Measurements from ENCODE around the gene EHMT1. TPM values are rescaled to one million over a fixed set of nuclear protein-coding genes. Genes with fewer than 3 reads are reported as not detected.
"Not testable (repeated sequence)": the region's sequence is repeated elsewhere in the genome, so short reads cannot be mapped to it uniquely, and the experiment has no call there.

Gene EHMT1
- total RNA-seq, 2 experiments from 2014 or later, result 66.6 to 76.7 TPM

DNA sequence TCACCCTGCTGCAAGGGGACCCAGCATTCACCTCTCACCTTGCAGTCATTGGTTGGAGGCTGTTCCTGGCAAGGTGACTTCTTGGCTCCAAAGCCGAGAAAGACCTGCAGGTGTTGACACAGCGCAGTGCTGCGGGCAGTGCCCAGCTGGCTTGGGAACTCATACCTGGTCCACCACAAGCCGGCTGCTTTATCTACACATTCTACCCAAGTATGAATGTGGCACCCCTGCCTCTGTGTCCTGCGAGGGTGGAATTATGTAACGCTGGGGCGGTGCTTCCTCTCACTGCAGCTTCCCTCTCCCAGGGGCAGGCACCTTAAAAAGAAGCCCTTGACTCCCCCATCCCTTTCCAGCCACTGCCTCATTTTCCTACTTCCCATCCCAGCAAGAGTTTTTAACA is 26.0 kb upstream of the EHMT1 start:
- ChIA-PET CTCF (interaction anchor here (0.7 kb wide), 1 partner anchor 51 kb away, joined by 3 read pairs; no protein-coding TSS in a partner anchor), POLR2A (interaction anchor here (0.6 kb wide), 1 partner anchor 14 kb away, joined by 4 read pairs; no protein-coding TSS in a partner anchor)
- intact Hi-C loops (cut with DNase I, micrococcal nuclease), result no loop called here
- DNase-seq (no peak), ATAC-seq (no peak)
- Mint-ChIP-seq H3K4me3 (no peak overlapping the region), H3K9me3 (ENCODE audit: low read depth) (no peaks in the 10 kb centered on the region), H3K4me1 (peaks cover 15% of the 10 kb centered on the region), H3K36me3 (ENCODE audit: low read depth) (peaks cover 8% of the 10 kb centered on the region), H3K27me3 (no peaks in the 10 kb centered on the region), H3K27ac (no peak overlapping the region)

DNA sequence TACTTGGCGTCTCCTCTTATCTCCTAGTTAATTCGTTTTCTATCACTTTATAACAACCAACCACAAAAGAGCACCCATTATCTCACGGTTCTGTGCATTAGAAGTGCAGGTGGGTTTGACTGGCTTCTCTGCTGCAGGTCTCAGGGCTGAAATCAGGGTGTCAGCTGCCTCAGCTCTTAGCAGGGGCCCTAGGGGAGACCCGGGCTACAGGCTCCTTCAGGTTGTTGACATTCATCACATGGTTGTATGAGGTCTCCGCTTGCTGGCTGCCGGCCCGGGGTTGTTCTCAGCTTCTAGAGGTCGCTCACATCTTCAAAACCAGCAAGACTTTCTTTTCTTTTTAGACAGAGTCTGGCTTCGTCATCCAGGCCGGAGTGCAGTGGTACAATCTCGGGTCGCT is 25.6 kb upstream of the EHMT1 start:
- ChIA-PET POLR2A (no interaction called here), CTCF (interaction anchor here (0.7 kb wide), 2 partner anchors 51 to 803 kb away, joined by 3 read pairs; partner anchors contain the start of gene TMEM141)
- H3K4me3 Mint-ChIP-seq, result no peak overlapping the region
- no peaks in the 10 kb centered on the region for H3K27me3 Mint-ChIP-seq
- DNase-seq (no peak), ATAC-seq (no peak)
- no peak overlapping the region for H3K27ac Mint-ChIP-seq
- peaks cover 11% of the 10 kb centered on the region for H3K4me1 Mint-ChIP-seq
- H3K9me3 Mint-ChIP-seq (ENCODE audit: low read depth), result no peaks in the 10 kb centered on the region
- H3K36me3 Mint-ChIP-seq (ENCODE audit: low read depth), result peaks cover 4% of the 10 kb centered on the region
- intact Hi-C loops (cut with DNase I, micrococcal nuclease), result no loop called here

DNA sequence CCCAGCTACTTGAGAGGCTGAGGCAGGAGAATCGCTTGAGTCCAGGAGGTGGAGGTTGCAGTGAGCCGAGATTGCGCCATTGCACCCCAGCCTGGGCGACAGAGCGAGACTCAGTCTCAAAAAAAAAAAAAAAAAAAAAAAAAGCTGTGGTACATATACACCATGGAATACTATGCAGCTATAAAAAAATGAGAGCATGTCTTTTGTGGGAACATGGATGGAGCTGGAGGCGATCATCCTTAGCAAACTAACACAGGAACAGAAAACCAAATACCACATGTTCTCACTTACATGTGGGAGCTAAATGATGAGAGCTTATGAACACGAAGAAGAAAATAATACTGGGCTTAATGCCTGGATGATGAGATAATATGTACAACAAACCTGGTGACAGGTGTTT is 22.2 kb upstream of the EHMT1 start:
- ATAC-seq; DNase-seq; H3K36me3 Mint-ChIP-seq (ENCODE audit: low read depth); CTCF ChIA-PET; POLR2A ChIA-PET; H3K27me3 Mint-ChIP-seq; H3K27ac Mint-ChIP-seq; H3K4me1 Mint-ChIP-seq; intact Hi-C loops (cut with DNase I, micrococcal nuclease); H3K4me3 Mint-ChIP-seq; H3K9me3 Mint-ChIP-seq (ENCODE audit: low read depth): not testable (repeated sequence)

DNA sequence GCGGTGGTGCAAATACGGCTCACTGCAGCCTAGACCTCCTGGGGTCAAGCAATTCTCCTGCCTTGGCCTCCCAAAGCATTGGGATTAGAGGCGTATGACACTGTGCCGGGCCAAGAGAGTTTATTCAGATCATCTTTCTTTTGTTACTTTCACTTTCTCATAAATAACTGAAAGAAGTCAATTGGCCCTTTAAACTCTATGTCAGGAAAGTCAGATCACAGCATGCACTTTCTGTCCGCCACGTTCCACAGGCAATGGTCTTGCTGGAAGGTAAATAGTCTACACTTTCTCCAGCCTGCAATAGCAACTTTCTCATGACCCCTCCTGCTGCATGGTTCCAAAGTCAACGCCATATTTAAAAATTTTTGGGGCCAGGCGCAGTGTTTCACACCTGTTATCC is 19.9 kb upstream of the EHMT1 start:
- CTCF ChIA-PET, result no interaction called here
- Mint-ChIP-seq H3K36me3 (ENCODE audit: low read depth) (no peaks in the 10 kb centered on the region), H3K4me1 (peaks cover 8% of the 10 kb centered on the region), H3K9me3 (ENCODE audit: low read depth) (no peaks in the 10 kb centered on the region), H3K27ac (no peak overlapping the region), H3K4me3 (no peak overlapping the region), H3K27me3 (no peaks in the 10 kb centered on the region)
- ATAC-seq (no peak), DNase-seq (no peak)
- POLR2A ChIA-PET, result no interaction called here
- intact Hi-C loops (cut with DNase I, micrococcal nuclease), result no loop called here

DNA sequence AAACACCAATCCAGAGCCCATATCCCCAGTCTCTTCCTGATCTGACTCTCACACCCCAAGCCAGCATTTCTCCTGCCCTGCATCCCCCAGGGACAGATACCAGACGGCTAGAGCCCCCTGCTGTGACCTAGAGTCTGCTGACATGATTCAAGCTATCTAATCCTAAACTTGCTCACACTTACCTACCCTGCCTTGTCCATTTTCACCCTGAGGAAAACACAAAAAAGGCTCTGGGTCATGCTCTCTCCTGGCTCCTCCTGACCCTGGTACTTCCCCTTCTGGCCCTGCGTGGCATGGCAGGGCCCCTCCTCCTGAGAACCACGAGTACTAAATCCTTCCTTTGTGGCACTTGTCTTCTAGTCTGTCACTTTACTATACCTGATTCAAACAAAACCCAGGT is 16.1 kb upstream of the EHMT1 start:
- Mint-ChIP-seq H3K4me3 (no peak overlapping the region), H3K36me3 (ENCODE audit: low read depth) (no peaks in the 10 kb centered on the region), H3K9me3 (ENCODE audit: low read depth) (no peaks in the 10 kb centered on the region), H3K27ac (no peak overlapping the region), H3K4me1 (peaks cover 20% of the 10 kb centered on the region), H3K27me3 (no peaks in the 10 kb centered on the region)
- POLR2A ChIA-PET, result interaction anchor here (0.6 kb wide), 1 partner anchor 362 kb away, joined by 3 read pairs; the partner anchor contains the start of gene TUBB4B
- ATAC-seq (no peak), DNase-seq (no peak)
- CTCF ChIA-PET, result no interaction called here
- intact Hi-C loops (cut with DNase I, micrococcal nuclease), result no loop called here

DNA sequence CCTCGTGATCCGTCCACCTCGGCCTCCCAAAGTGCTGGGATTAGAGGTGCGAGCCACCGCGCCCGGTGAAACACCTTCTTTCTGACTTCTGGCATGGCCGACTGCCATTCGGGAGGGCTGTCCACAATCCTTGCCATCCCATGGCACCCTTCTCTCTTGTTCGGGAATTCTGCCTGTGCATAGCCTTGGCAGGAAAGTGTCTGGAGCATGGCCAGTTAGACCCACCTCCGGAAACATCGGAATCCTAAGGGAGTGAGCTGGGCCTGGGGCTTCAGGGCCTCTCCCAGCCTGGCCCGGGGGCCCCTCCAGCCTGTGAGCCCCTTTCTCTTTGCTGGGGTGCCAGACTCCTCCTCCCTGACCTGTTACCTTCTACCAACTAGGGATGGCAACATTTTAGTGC is 14.9 kb upstream of the EHMT1 start:
- Mint-ChIP-seq H3K36me3 (ENCODE audit: low read depth) (no peaks in the 10 kb centered on the region), H3K27ac (no peak overlapping the region), H3K27me3 (no peaks in the 10 kb centered on the region), H3K4me3 (peak overlapping the region; percentile 17), H3K4me1 (peaks cover 24% of the 10 kb centered on the region), H3K9me3 (ENCODE audit: low read depth) (no peaks in the 10 kb centered on the region)
- DNase-seq, result no peak
- intact Hi-C loops (cut with DNase I, micrococcal nuclease), result loop anchor here in 1 of 2 experiments (2.0 kb wide), 1 partner anchor 813 kb away; the partner anchor contains the start of gene TMEM141
- ChIA-PET POLR2A (no interaction called here), CTCF (interaction anchor here (0.6 kb wide), 1 partner anchor 24 kb away, joined by 3 read pairs; no protein-coding TSS in a partner anchor)
- no peak for ATAC-seq

DNA sequence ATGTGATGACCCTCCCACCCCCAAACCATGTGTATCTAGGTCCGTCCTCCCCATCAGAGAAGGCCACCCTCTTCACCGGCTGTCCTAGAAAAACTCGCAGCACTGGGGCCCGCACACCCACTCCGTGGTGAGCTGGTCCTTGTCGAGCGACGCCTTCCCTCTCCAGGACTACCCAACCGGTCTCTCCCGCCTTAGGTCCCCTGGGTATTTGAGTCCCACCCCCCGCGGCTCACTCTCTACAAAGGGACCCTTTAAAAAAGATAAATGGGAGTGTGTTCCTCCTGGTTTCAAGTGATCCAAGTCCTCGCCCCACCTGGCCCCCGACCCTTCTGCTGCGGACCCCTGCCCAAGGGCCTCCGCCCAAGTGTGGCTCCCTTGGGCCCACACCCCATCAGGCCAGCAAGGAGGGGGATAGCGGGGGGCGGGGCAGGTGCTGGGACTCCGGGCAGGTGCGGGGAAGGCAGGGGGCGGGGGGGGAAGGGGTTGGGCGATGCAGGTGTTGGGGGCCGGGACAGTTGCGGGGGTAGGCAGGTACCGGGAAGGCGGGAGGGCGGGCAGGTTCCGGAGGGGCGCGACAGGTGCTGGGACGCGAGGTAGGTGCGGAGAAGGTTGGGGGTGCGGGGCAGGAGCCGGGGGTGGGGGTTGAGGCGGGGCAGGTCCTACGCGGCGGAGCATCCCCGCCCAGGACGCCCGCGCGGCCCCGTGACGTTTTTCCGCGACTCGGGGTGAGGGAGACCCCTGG is 14.3 kb upstream of the EHMT1 start:
- intact Hi-C loops (cut with DNase I, micrococcal nuclease), result loop anchor here (1.0 to 2.0 kb wide), 12 partner anchors 14 to 814 kb away; partner anchors contain the start of genes ZMYND19 (in 2 of the 2), DPH7 (in 1 of the 2), EXD3 (in 1 of the 2) and MRPL41 (in 1 of the 2)
- ChIA-PET POLR2A (interaction anchor here (1.1 kb wide), 1 partner anchor 14 kb away, joined by 5 read pairs; the partner anchor contains the start of gene EHMT1), CTCF (no interaction called here)
- Mint-ChIP-seq H3K9me3 (ENCODE audit: low read depth) (no peaks in the 10 kb centered on the region), H3K27ac (no peak overlapping the region), H3K27me3 (no peaks in the 10 kb centered on the region), H3K36me3 (ENCODE audit: low read depth) (no peaks in the 10 kb centered on the region), H3K4me3 (peak overlapping the region; percentile 17), H3K4me1 (peaks cover 24% of the 10 kb centered on the region)
- ATAC-seq (no peak), DNase-seq (no peak)

DNA sequence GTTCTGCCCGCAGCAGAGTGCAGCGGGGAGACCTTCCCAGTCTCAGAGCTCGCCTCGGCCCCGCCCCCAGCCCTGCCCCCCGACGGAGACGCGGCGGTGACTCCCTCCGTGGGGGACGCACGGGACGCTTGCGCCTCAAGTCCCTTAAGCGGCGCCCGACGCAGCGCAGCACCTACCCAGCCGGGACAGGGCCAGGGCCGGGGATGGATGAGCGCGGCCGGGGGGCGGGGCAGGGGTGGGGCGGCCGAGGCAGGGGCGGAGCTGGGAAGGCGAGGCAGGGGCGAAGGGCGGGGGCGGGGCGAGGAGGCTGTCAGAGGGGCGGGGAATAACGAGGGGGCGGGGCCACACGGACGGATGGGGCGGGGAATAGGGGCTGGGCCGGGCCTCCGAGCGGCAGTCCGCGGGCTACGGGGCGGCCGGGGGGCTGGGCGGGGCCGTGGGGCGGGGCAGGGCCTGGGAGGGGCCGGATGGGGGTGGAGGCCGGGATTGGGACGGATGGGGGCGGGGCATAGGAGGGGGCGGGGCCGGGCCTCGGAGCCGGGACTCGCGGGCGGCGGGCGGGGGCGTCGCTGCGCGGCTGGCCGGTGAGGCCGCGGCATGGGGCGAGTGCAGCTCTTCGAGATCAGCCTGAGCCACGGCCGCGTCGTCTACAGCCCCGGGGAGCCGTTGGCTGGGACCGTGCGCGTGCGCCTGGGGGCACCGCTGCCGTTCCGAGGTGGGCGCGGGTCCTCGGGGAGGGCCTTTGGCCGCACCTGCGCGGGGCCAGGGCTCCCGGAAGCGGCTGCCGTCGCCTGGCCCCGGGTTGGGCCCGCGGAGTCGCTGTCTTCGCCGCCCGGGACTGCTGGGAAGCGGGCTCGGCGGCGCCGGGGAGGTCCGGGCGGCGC is 13.4 kb upstream of the EHMT1 start, which contains the start of gene ARRDC1:
Gene ARRDC1, plus strand, starts transcription at position 566 of the 884 bp plus-strand sequence. Its CDS starts 32 bp downstream, at position 598.
- H3K27ac Mint-ChIP-seq, result no peak within 1 kb of the TSS
- no peaks in the 10 kb centered on the region for H3K27me3 Mint-ChIP-seq
- intact Hi-C loops (cut with DNase I, micrococcal nuclease), result loop anchor here (1.0 to 2.0 kb wide), 12 partner anchors 13 to 815 kb away; partner anchors contain the start of genes ZMYND19 (in 2 of the 2), DPH7 (in 1 of the 2), EXD3 (in 1 of the 2) and MRPL41 (in 1 of the 2)
- no peaks in the 10 kb centered on the region for H3K9me3 Mint-ChIP-seq (ENCODE audit: low read depth)
- peak; percentile 92 for ATAC-seq
- H3K4me1 Mint-ChIP-seq, result peaks cover 24% of the 10 kb centered on the region
- DNase-seq, result peak; percentile 97
- no peaks in the 10 kb centered on the region for H3K36me3 Mint-ChIP-seq (ENCODE audit: low read depth)
- ChIA-PET POLR2A (interaction anchor here (0.8 to 1.1 kb wide), 2 partner anchors 13 to 15 kb away, joined by 4 to 5 read pairs; partner anchors contain the start of genes EHMT1 and ZMYND19), CTCF (no interaction called here)
- H3K4me3 Mint-ChIP-seq, result peak within 1 kb of the TSS; percentile 76

DNA sequence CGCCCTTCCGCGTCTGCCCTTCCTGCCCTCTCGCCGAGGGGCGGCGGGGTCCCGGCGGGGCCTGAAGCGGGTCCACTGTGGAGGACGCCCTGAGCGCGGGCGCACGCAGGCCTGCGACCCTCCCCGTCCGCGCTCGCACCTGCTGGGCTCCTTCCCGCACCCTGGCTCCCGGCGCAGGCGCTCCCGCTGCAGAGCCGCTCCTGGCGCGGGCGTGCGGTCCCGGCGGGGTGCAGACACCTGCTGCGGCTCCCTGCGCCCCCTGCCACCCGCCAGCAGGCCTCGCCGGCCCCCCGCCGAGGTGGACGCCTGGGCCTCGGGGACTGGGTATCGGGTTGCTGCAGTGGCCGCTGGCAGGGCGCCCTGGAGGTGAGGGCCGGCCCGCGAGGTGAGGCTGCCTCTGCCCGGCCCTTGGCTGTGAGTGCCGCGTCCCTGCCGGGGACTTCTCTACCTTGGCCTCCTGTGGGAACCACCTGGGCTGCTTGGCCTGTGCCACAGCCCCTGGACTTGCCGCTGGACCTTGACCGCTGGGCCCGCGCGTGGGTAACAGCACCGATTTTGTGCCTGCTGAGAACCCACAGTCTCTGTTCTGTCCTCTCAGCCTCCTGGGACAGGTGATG is 12.7 kb upstream of the EHMT1 start:
- ATAC-seq (peak; percentile 8), DNase-seq (peak; percentile 50)
- intact Hi-C loops (cut with DNase I, micrococcal nuclease), result no loop called here
- Mint-ChIP-seq H3K27ac (no peak overlapping the region), H3K4me3 (peak overlapping the region; percentile 76), H3K27me3 (no peaks in the 10 kb centered on the region), H3K36me3 (ENCODE audit: low read depth) (no peaks in the 10 kb centered on the region), H3K4me1 (peaks cover 24% of the 10 kb centered on the region), H3K9me3 (ENCODE audit: low read depth) (no peaks in the 10 kb centered on the region)
- CTCF ChIA-PET, result no interaction called here
- POLR2A ChIA-PET, result no interaction called here

DNA sequence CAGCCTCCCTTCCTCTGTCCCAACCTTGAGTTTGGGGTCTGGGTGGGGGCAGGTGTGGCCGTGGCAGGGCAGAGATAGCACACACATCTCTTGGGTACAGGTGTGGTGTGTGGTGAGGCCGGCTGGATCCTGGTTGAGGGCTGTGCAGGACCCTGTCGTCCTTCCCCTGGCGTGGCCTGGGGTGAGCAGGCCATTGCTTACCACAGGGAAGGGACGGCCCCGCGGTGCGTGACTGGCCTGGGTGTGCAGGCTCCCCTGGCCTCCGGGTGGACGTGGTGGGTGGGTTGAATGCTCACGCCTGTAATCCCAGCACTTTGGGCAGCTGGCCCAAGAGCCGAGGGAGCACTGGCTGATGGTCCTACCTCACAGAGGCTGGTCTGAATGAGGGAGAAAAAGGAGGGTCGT is 12.1 kb upstream of the EHMT1 start:
- ChIA-PET POLR2A (interaction anchor here (0.5 to 0.7 kb wide), 2 partner anchors 14 to 268 kb away, joined by 4 read pairs; no protein-coding TSS in a partner anchor), CTCF (no interaction called here)
- H3K4me1 Mint-ChIP-seq, result peaks cover 30% of the 10 kb centered on the region
- no peak for DNase-seq
- peak overlapping the region; percentile 11 for H3K27ac Mint-ChIP-seq
- intact Hi-C loops (cut with DNase I, micrococcal nuclease), result no loop called here
- ATAC-seq, result no peak
- no peaks in the 10 kb centered on the region for H3K9me3 Mint-ChIP-seq (ENCODE audit: low read depth)
- no peaks in the 10 kb centered on the region for H3K36me3 Mint-ChIP-seq (ENCODE audit: low read depth)
- H3K4me3 Mint-ChIP-seq, result peak overlapping the region; percentile 76
- no peaks in the 10 kb centered on the region for H3K27me3 Mint-ChIP-seq
